ENCODE measurements around the gene TUBB8B.
"Not testable (repeated sequence)": the region's sequence is repeated elsewhere in the genome, so short reads cannot be mapped to it uniquely, and the experiment has no call there.

TUBB8B gene
- total RNA-seq = 0 to 0.12 (median 0.04) reads per million in 18 experiments

- not testable (repeated sequence) for DNase-seq
Observed at GRCh38 chr18:49176-49665, at the start of gene TUBB8B. TSS of gene TUBB8B (minus strand) at chr18:49615. CDS start at chr18:49557, 58 bp downstream.

- not testable (repeated sequence) for DNase-seq
Observed at GRCh38 chr18:97252-97914, 48.0 kb upstream of the TUBB8B start.

- DNase-seq = not testable (repeated sequence)
Observed at GRCh38 chr18:96767-97131, 47.3 kb upstream of the TUBB8B start.

GRCh38 chr18:96101-96766 is 46.8 kb upstream of the TUBB8B start:
- DNase-seq = not testable (repeated sequence)

DNA sequence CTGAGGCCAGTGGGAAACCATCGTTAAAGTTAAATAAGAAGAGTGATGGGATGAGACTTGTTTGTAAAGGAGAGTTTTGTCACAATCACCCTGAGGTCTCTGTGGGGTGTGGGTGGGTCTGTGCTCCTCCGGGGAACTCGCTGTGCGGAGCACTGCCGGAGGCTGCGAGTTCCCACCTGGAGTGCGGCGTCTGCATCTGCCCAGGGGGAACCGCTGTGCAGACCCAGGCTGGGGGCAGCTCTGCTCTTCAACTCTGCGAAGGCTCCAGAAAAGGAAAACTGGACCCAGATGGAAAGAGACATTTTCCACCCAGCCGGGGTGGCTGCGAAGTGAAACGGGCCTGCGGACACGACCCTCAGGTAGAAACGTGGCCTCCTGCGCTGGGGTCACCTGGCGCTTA is 46.2 kb upstream of the TUBB8B start:
- DNase-seq = not testable (repeated sequence)

DNA sequence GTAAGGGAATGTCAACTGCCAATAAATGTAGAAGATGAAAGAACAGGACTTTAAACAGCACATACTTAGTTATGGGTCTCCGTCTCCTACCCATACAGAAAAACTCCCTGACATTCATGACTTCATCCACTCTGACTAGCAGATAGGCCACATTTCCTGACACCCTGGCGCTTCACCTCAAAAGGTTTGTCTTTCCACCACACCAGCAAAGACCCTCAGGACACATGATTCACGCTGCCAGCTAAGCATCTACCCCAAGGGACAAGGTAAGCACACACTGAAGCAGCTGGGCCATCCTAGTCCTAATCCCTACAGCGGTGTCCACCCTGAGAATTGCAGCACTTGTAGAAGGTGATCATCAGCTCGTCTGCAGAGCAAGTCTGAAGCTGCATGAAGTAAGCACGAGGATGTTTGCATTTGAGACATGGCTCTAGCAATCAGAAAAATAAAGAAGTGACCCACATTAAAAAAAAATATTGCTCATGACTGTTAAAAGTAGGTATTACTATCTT is 44.5 kb upstream of the TUBB8B start:
- DNase-seq = not testable (repeated sequence)

DNA sequence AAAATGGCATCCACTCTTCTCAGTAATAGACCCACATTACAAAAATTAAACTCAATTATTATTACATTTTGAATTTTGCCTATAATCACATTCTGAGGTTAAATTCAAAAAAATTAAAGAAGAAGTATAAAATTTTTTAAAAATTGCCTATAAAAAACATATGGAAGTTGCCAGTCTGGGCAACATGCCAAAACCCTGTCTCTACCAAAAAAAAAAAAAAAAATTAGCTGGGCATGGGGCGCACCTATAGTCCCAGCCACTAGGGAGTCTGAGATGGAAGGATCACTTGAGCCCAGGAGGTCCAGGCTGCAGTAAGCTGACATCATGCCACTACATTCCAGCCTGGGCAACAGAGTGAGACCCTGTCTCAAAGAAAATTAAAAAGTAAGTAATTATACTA is 42.1 kb upstream of the TUBB8B start:
- not testable (repeated sequence) for DNase-seq

DNA sequence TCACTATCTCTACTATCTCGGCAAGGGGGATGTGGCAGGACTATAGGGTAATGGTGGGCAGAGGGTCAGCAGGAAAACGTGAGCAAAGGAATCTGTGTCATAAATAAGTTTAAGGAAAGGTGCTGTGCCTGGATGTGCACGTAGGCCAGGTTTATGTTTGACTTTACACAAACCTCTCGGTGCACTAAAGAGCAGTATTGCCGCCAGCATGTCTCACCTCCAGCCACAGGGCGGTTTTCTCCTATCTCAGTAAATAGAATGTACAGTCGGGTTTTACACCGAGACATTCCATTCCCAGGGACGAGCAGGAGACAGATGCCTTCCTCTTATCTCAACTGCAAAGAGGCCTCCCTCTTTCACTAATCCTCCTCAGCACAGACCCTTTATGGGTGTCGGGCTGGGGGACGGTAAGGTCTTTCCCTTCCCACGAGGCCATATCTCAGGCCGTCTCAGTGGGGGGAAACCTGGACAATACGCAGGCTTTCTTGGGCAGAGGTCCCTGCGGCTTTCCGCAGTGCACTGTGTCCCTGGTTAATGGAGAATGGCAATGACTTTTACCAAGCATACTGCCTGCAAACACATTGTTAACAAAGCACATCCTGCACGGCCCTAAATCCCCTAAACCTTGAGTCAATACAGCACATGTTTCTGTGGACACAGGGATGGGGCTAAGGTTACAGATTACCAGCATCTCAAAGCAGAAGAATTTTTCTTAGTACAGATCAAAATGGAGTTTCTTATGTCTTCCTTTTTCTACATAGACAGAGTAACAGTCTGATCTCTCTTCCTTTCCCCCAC is 41.2 kb upstream of the TUBB8B start:
- not testable (repeated sequence) for DNase-seq

- DNase-seq = not testable (repeated sequence)
Observed at GRCh38 chr18:89124-89523, 39.7 kb upstream of the TUBB8B start.

DNA sequence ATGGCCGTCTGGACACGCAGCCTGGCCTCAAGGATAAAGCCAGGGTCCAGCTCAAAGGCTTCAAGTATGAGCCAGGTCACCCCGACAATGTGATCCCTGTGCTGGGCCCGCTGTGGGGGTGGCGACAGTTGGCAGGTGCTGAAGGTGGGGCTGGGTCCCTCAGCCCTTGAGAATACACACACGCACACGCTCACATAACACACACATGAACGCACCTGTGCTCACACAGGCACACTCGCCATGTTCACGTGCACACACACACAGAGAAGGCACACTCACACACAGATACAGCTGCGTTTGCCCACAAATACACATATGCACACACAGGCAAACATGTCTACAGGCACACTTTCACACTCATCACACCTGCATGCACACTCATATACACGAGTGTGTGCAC is 35.4 kb upstream of the TUBB8B start:
- DNase-seq = not testable (repeated sequence)

DNA sequence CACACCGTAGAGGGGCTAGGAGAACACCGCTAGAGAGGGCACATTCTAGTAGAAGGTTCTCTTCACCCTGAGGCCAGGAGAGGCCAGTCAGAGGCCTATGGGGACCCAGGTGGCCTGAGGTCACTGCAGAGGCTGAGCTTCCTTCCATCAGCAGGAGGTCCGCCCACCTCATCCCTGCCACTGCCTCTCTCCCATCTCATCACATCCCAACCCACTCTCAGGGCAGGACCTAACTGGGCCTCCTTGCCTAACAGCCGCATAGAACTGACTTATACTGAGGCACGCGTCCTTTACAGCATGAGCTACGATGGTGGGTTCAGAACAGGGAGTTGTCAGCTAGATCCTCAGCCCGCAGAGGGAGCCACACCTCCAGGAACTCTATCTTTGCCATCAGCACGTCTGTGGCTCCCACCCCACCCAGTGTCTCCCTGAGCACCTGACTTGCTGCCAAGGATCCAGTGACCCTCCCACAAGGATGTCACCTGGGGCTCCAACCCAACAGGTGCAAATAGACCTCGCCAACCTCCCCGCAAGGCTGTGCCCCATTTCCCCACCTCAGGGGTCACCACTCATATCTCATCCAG is 33.3 kb upstream of the TUBB8B start:
- not testable (repeated sequence) for DNase-seq

DNA sequence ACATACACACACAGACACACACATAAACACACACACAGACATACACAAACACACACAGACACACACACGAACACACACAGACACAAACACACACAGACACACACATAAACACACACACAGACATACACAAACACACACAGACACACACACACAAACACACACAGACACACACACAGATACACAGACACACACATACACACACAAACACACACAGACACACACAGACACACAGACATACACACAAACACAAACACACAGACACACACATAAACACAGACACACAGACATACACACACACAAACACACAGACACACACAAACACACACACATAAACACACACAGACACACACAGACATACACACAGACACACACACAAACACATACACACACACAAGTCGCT is 31.5 kb upstream of the TUBB8B start:
- DNase-seq = not testable (repeated sequence)

DNA sequence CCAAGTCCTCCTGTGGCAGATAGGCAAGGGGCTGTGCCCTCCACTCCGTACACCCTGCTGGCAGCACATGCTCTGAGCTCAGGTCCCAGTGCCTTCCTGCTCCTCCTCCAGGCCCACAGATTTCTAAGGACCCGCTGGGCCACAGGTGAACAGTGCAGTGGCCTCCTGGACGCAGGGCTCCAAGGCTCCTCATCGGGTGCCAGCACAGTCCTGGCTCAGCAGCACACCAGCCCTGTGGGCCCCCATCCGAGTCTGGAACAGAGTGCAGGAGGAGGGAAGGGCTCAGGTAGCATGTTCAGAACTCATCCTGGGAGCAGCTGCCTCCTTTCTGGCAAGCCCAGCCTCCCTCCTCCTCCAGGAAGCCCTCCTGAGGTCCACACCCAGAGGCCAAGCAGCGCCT is 30.8 kb upstream of the TUBB8B start:
- not testable (repeated sequence) for DNase-seq

- not testable (repeated sequence) for DNase-seq
Observed at GRCh38 chr18:75525-76160, 26.2 kb upstream of the TUBB8B start.

GRCh38 chr18:73181-73777 is 23.9 kb upstream of the TUBB8B start:
- not testable (repeated sequence) for DNase-seq

GRCh38 chr18:67701-68100 is 18.3 kb upstream of the TUBB8B start:
- not testable (repeated sequence) for DNase-seq

DNA sequence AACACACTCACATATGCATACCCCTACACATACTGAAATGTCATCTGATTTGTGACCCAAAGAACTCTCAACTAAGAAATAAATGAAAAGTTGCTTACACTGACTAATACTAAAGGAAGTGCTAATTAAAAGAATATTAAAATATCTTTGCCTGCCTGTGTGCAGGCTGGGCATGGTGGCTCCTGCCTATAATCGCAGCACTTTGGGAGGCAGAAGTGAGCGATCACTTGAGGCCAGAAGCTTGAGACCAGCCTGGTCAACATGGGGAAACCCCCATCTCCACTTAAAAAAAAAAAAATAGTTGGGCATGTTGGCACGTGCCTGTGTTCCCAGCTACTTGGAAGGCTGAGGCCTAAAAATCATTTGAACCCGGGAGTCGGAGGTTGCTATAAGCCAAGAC is 14.9 kb upstream of the TUBB8B start:
- DNase-seq = not testable (repeated sequence)

- not testable (repeated sequence) for DNase-seq
Observed at GRCh38 chr18:63656-64055, 14.2 kb upstream of the TUBB8B start.

DNA sequence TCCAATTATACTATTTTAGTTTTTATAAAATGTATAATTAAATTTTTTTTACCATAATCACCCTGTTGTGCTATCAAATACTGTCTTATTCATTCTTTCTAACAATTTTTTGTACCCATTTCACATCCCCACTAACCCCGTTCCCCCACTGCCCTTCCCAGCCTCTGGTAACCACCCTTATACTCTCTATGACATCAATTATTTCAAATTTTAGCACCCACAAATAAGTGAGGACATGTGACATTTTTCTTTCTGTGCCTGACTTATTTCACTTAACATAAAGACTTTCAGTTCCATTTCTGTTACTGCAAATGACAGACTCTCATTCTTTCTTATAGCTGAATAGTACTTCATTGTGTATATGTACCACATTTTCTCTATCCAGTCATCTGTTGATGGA is 5.0 kb upstream of the TUBB8B start:
- not testable (repeated sequence) for DNase-seq

GRCh38 chr18:48696-49095 is 719 bp downstream of the TUBB8B start:
- not testable (repeated sequence) for DNase-seq

DNA sequence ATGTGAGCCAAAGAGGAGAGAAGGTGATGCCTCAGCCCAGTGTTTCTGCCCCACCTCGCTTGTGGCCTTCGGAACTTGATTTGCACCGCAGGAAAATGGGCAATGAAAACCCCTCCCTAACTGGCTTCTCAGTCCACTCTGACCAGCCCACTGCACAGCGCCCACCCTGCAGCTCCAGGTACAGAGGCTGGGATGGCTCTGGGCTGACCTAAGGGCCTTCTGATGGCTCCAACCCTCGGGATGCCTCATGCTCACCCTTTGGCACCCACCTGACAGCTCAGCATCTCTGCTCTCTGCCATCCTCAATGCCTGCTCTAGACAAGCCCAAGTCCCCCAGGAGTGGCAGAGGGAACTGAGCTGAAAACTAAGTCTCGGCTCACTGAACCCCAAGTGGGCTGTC is 36.2 kb downstream of the TUBB8B start:
- DNase-seq = not testable (repeated sequence)

DNA sequence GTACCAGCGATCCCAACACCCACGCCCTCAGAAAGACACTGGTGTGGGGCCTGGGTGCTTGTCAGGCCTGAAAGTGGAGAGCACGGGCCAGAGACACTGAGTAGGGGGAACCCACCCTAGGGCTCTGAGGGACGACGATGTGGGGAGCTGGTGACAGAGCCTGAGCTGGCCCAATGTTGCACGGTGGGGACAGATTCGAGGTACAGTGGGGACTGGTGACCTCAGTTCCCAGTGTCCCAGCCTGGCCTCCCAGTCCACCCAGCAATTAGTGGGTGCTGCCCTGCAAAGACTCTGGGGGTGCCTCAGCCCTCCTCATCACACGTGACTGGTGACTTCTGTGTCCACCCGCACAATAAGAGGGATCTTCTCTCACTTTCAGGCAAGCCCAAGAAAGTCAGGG is 36.6 kb downstream of the TUBB8B start:
- not testable (repeated sequence) for DNase-seq
